H1 (cell line): Measurements from ENCODE around the gene ZNF652. TPM values are rescaled to one million over a fixed set of nuclear protein-coding genes. Genes with fewer than 3 reads are reported as not detected.

Experiments used
- CTCF ChIA-PET: fragments of 300-600 bp; sonication (Branson Sonifier 250); formaldehyde crosslinking; loops from one replicate; lab custom pipeline; 2021; ENCODE audit not compliant: partially characterized antibody; lab: Charles Lee
- POLR2A ChIA-PET: fragments of 300-600 bp; sonication (Branson Sonifier 250); formaldehyde crosslinking; loops from one replicate; lab custom pipeline; 2021; ENCODE audit warnings: inconsistent platforms; ENCODE audit not compliant: partially characterized antibody; lab: Charles Lee
- DNase-seq, 2 experiments: peaks; one replicate each; pipeline versions ENCODE4 v3.0.0 to v3.0.0-alpha.2; 2010 to 2022; ENCODE audit warnings: low spot score in 2 of 2, low read depth in 1 of 2, mixed read lengths in 1 of 2
- FAIRE-seq: peaks from 2 replicates; lab custom pipeline; 2011; peaks lifted over from hg19 to GRCh38; lab: Jason Lieb, UNC
- H2AFZ ChIP-seq: 2 replicates; pipeline ENCODE4 v1.8.1; 2012; ENCODE audit warnings: low read length, inconsistent platforms
- H2AK5ac ChIP-seq: 2 replicates; pipeline ENCODE4 v1.6.1; 2013; ENCODE audit warnings: low read depth, low read length
- H2BK120ac ChIP-seq: replicated peaks from 2 replicates; pipeline ENCODE3; 2013; ENCODE audit warnings: low read depth, low read length, inconsistent platforms
- H2BK12ac ChIP-seq: 2 replicates; pipeline ENCODE4 v1.6.1; 2013; ENCODE audit warnings: low read depth, low read length
- H2BK15ac ChIP-seq: 2 replicates; pipeline ENCODE4 v1.6.1; 2013; ENCODE audit warnings: low read length
- H2BK20ac ChIP-seq: 2 replicates; pipeline ENCODE4 v1.6.1; 2013; ENCODE audit warnings: low read length
- H2BK5ac ChIP-seq: 2 replicates; pipeline ENCODE4 v1.6.1; 2013; ENCODE audit warnings: low read depth, low read length
- H3K14ac ChIP-seq: 2 replicates; pipeline ENCODE4 v1.6.1; 2013; ENCODE audit warnings: inconsistent platforms; ENCODE audit not compliant: insufficient read length
- H3K18ac ChIP-seq: 2 replicates; pipeline ENCODE4 v1.6.1; 2013; ENCODE audit warnings: low read length; ENCODE audit errors: extremely low read depth
- H3K23ac ChIP-seq: 2 replicates; pipeline ENCODE4 v1.6.1; 2013; ENCODE audit warnings: inconsistent platforms; ENCODE audit not compliant: insufficient read length
- H3K23me2 ChIP-seq: 2 replicates; pipeline ENCODE4 v1.6.1; 2013; ENCODE audit warnings: low read depth, low read length
- H3K27ac ChIP-seq: 2 replicates; pipeline ENCODE4 v1.6.1; 2011; ENCODE audit warnings: low read depth, low read length, inconsistent platforms
- H3K27me3 ChIP-seq, 4 experiments: replicated peaks in 1 of 4; 1 replicate in 1 of 4; 2 replicates in 3 of 4; pipeline versions ENCODE4 v1.6.1 to v1.8.1; 2011 to 2013; ENCODE audit warnings: low read length in 3 of 4, mild to moderate bottlenecking in 3 of 4, inconsistent platforms in 2 of 4, mixed read lengths in 2 of 4, moderate library complexity in 1 of 4; ENCODE audit not compliant: control insufficient read depth in 3 of 4, insufficient read depth in 3 of 4; ENCODE audit errors: extremely low read depth in 1 of 4
- H3K36me3 ChIP-seq, 4 experiments: 2 replicates each; pipeline versions ENCODE4 v1.6.1 to v1.8.1; 2011 to 2013; ENCODE audit warnings: mild to moderate bottlenecking in 4 of 4, low read length in 3 of 4, moderate library complexity in 2 of 4, control low read depth in 1 of 4, inconsistent platforms in 1 of 4; ENCODE audit not compliant: insufficient read depth in 4 of 4, control insufficient read depth in 2 of 4
- H3K4ac ChIP-seq: replicated peaks from 2 replicates; pipeline ENCODE3; 2013; ENCODE audit warnings: low read length, low read depth, mixed read lengths, inconsistent platforms; ENCODE audit not compliant: insufficient read length
- H3K4me1 ChIP-seq, 4 experiments: replicated peaks in 1 of 4; 1 replicate in 1 of 4; 2 replicates in 3 of 4; pipeline versions ENCODE4 v1.6.1 to v1.8.1; 2011 to 2013; ENCODE audit warnings: low read length in 3 of 4, inconsistent platforms in 2 of 4, mixed read lengths in 1 of 4; ENCODE audit not compliant: insufficient read depth in 4 of 4, control insufficient read depth in 3 of 4
- H3K4me2 ChIP-seq, 2 experiments: 2 replicates each; pipeline versions ENCODE4 v1.6.1 to v1.8.1; 2011 to 2013; ENCODE audit warnings: low read depth in 2 of 2, low read length in 2 of 2, control low read depth in 1 of 2, inconsistent platforms in 1 of 2, mild to moderate bottlenecking in 1 of 2; ENCODE audit not compliant: insufficient read depth in 1 of 2
- H3K4me3 ChIP-seq, 4 experiments: fragments of 200-600, 300-600 bp in 1 of 4; sonication (generic), shearing (Covaris generic), sonication (Bioruptor Twin) in 1 of 4; 2 replicates each; pipeline versions ENCODE4 v1.5.1 to v1.8.1; 2011 to 2016; ENCODE audit warnings: low read length in 4 of 4, low read depth in 3 of 4, control low read depth in 2 of 4, inconsistent platforms in 2 of 4, mild to moderate bottlenecking in 2 of 4, mixed read lengths in 1 of 4, moderate library complexity in 1 of 4; ENCODE audit not compliant: insufficient read depth in 2 of 4; ENCODE audit errors: extremely low read depth in 1 of 4
- H3K56ac ChIP-seq: replicated peaks from 2 replicates; pipeline ENCODE3; 2013; ENCODE audit warnings: low read depth, mild to moderate bottlenecking, mixed read lengths, low read length, inconsistent platforms; ENCODE audit not compliant: insufficient read length
- H3K79me1 ChIP-seq: 2 replicates; pipeline ENCODE4 v1.6.1; 2013; ENCODE audit warnings: low read depth, low read length, control low read depth
- H3K79me2 ChIP-seq, 2 experiments: 2 replicates each; pipeline versions ENCODE4 v1.6.1 to v1.8.1; 2012 to 2013; ENCODE audit warnings: low read length in 2 of 2, mild to moderate bottlenecking in 2 of 2, inconsistent platforms in 1 of 2; ENCODE audit not compliant: insufficient read depth in 2 of 2, control insufficient read depth in 1 of 2
- H3K9ac ChIP-seq, 4 experiments: replicated peaks in 1 of 4; 1 replicate in 1 of 4; 2 replicates in 3 of 4; pipeline versions ENCODE4 v1.6.1 to v1.8.1; 2011 to 2013; ENCODE audit warnings: low read depth in 3 of 4, low read length in 3 of 4, control low read depth in 2 of 4, mild to moderate bottlenecking in 2 of 4, moderate library complexity in 2 of 4, inconsistent platforms in 1 of 4; ENCODE audit errors: extremely low read depth in 1 of 4
- H3K9me3 ChIP-seq, 2 experiments: 2 replicates each; pipeline versions ENCODE4 v1.6.1 to v1.8.1; 2012 to 2013; ENCODE audit warnings: mild to moderate bottlenecking in 2 of 2, moderate library complexity in 2 of 2, control low read depth in 1 of 2, inconsistent platforms in 1 of 2, low read depth in 1 of 2, low read length in 1 of 2, mixed read lengths in 1 of 2; ENCODE audit not compliant: insufficient read depth in 2 of 2
- H4K20me1 ChIP-seq, 2 experiments: replicated peaks in 1 of 2; 2 replicates each; pipeline versions ENCODE3 to v1.8.1; 2011 to 2013; ENCODE audit warnings: inconsistent platforms in 2 of 2, low read length in 2 of 2, mild to moderate bottlenecking in 1 of 2; ENCODE audit not compliant: insufficient read depth in 2 of 2, control insufficient read depth in 1 of 2
- H4K5ac ChIP-seq: 2 replicates; pipeline ENCODE4 v1.6.1; 2013; ENCODE audit warnings: low read length, low read depth, mixed read lengths, inconsistent platforms; ENCODE audit not compliant: insufficient read length
- H4K8ac ChIP-seq: 2 replicates; pipeline ENCODE4 v1.8.0; 2013; ENCODE audit warnings: mild to moderate bottlenecking, moderate library complexity, low read length, inconsistent platforms; ENCODE audit not compliant: insufficient read depth; ENCODE audit errors: extremely low read depth
- H4K91ac ChIP-seq: replicated peaks from 2 replicates; pipeline ENCODE3; 2013; ENCODE audit warnings: low read length, mixed read lengths, inconsistent platforms; ENCODE audit not compliant: insufficient read length
- WGBS, 2 experiments: shearing (Covaris generic) in 1 of 2; methylation state at CpG; one replicate each; pipeline versions ENCODE4 v1.1.6 to v1.1.7; 2013 to 2015; ENCODE audit warnings: low lambda C conversion rate in 2 of 2, mixed read lengths in 2 of 2, inconsistent platforms in 1 of 2, low coverage in 1 of 2, missing lambda C conversion rate in 1 of 2; ENCODE audit not compliant: insufficient replicate concordance in 2 of 2, insufficient coverage in 1 of 2, insufficient read length in 1 of 2; ENCODE audit errors: extremely low coverage in 1 of 2, missing lambda C conversion rate in 1 of 2; 5-methylcytosine and 5-hydroxymethylcytosine counted together
- polyA plus RNA-seq, 7 experiments: library from polyadenylated mRNA; depleted of rRNA in 3 of 7; stranded (reverse) in 5 of 7; unstranded in 2 of 7; fragments of >200 nt in 5 of 7; fragments of 200-250 nt in 2 of 7; gene quantifications; 1 replicate in 5 of 7; 2 replicates in 1 of 7; 4 replicates in 1 of 7; pipeline versions ENCODE4 v1.2.1 to v1.2.3, GENCODE V29; 2011 to 2013; ENCODE audit warnings: missing spikeins in 2 of 7, mixed read lengths in 2 of 7
- total RNA-seq: library from RNA; stranded (reverse); fragmentation: NEBNext Ultra II Directional; extraction: Animal tissue kit (Norgen Biotek cat#: 25700); gene quantifications from 2 replicates; pipeline ENCODE4 v1.2.1, GENCODE V29; 2021

The ZNF652 gene
- total and polyA plus RNA-seq, 2 of the 8 experiments (the other 6 are each of a cell fraction or from before 2014, with no cell fraction given) = 13.5 to 39.6 TPM

DNA sequence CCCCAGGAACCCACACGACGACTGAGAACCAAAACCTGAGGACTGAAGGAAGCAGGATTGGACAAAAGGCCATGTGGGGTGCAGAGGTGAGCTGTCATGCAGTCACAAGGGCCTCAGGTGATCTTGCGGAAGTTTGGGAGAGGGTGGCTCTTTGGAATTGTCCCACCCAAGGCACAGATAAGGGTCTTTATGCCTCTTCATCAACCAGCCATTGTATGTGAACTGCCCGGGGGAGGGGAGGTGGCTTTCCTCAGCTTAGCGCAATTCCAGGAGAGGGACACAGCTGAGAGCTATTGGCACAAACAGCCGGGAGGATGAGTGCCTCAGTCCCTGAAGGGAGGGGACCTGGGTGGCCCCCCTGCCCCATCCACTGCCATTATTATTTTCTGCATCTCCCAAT, 76.3 kb downstream of the ZNF652 start:
- Histone ChIP-seq H3K27ac (no peak overlapping the region), H2AK5ac (no peak overlapping the region), H4K91ac (no peak overlapping the region), H2AFZ (no peak overlapping the region), H3K9me3 (no peaks in the 10 kb centered on the region), H3K4me2 (no peak overlapping the region), H2BK12ac (no peak overlapping the region), H3K4ac (peak overlapping the region; percentile 37), H3K9ac (no peak overlapping the region), H3K27me3 (no peaks in the 10 kb centered on the region), H4K5ac (no peak overlapping the region), H3K79me2 (no peaks in the 10 kb centered on the region), H3K36me3 (no peaks in the 10 kb centered on the region), H3K14ac (no peak overlapping the region), H3K18ac (peak overlapping the region; percentile 32), H4K8ac (no peak overlapping the region), H2BK15ac (no peak overlapping the region), H3K4me1 (no peaks in the 10 kb centered on the region), H3K23me2 (no peaks in the 10 kb centered on the region), H2BK20ac (0 out of 2 replicates have a peak overlapping the region, but pooled peaks have one; percentile 32), H3K23ac (no peak overlapping the region), H3K56ac (no peak overlapping the region), H2BK120ac (no peak overlapping the region), H4K20me1 (no peaks in the 10 kb centered on the region), H3K79me1 (no peaks in the 10 kb centered on the region), H3K4me3 (no peak overlapping the region), H2BK5ac (no peak overlapping the region)
- WGBS, 2 experiments = 85% methylated on average over 6 of the region's 6 CpGs; no CpG with 5 or more reads in 1 of the 2 experiments
- no peak for FAIRE-seq
- DNase-seq = no peak
- ChIA-PET CTCF (interaction anchor here (0.9 to 2.0 kb wide), 2 partner anchors 11 to 12 kb away, joined by 4 to 7 read pairs; no protein-coding TSS in a partner anchor), POLR2A (interaction anchor here (1.6 kb wide), 1 partner anchor 227 kb away, joined by 3 read pairs; no protein-coding TSS in a partner anchor)
